GM11168 (cell line): Measurements from ENCODE around the gene TTC34.
"Not testable (repeated sequence)": the region's sequence is repeated elsewhere in the genome, so short reads cannot be mapped to it uniquely, and the experiment has no call there.

Experiments used
- in situ Hi-C: fragments of 300-500 bp; cut with MboI; formaldehyde crosslinking; loops from one replicate; pipeline ENCODE4 v1.12.0; 2022; ENCODE audit warnings: low sequenced_read_pairs; ENCODE audit not compliant: unreplicated experiment

TTC34 gene

DNA sequence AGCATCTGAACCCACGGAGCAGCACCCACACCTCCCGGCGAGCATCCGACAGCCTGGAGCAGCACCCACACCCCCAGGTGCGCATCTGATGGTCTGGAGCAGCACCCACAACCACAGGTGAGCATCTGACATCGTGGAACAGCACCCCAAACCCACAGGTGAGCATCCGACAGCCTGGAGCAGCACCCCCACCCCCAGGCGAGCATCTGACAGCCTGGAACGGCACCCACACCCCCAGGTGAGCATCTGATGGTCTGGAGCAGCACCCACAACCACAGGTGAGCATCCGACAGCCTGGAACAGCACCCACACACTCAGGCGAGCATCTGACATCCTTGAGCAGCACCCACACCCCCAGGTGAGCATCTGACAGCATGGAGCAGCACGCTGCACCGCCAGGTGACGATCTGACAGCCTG, 114.3 kb downstream of the TTC34 start:
- in situ Hi-C loops: loop anchor here (10.0 kb wide), 1 partner anchor 68 kb away; no protein-coding TSS in a partner anchor

DNA sequence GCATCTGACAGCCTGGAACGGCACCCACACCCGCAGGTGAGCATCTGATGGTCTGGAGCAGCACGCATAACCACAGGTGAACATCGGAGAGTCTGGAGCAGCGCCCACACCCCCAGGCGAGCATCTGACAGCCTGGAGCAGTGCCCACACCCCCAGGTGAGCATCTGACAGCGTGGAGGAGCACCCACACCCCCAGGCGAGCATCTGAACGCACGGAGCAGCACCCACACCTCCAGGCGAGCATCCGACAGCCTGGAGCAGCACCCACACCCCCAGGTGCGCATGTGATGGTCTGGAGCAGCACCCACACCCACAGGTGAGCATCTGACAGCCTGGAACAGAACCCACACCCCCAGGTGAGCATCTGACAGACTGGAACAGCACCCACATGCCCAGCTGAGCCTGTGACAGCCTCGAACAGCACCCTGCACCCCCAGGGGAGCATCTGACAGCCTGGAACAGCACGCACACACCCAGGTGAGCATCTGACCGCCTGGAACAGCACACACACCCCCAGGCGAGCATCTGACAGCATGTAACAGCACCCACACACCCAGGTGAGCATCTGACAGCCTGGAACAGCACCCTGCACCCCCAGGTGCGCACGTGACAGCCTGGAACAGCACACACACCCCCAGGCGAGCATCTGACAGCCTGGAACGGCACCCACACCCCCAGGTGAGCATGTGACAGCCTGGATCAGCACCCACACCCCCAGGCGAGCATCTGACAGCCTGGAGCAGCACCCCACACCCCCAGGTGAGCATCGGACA, 115.2 kb downstream of the TTC34 start:
- in situ Hi-C loops: loop anchor here (10.0 kb wide), 1 partner anchor 69 kb away; no protein-coding TSS in a partner anchor

DNA sequence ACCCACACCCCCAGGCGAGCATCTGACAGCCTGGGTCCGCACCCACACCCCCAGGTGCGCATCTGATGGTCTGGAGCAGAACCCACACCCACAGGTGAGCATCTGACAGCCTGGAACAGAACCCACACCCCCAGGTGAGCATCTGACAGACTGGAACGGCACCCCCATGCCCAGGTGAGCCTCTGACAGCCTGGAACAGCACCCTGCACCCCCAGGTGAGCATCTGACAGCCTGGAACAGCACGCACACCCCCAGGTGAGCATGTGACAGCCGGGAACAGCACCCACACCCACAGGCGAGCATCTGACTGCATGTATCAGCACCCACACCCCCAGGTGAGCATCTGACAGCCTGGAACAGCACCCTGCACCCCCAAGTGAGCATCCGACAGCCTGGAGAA, 115.8 kb downstream of the TTC34 start:
- in situ Hi-C loops: loop anchor here (10.0 kb wide), 1 partner anchor 69 kb away; no protein-coding TSS in a partner anchor

GRCh38 chr1:2684878-2685277, 116.6 kb downstream of the TTC34 start:
- in situ Hi-C loops: loop anchor here (10.0 kb wide), 1 partner anchor 70 kb away; no protein-coding TSS in a partner anchor

GRCh38 chr1:2684000-2684399, 117.5 kb downstream of the TTC34 start:
- in situ Hi-C loops: loop anchor here (10.0 kb wide), 1 partner anchor 71 kb away; no protein-coding TSS in a partner anchor

GRCh38 chr1:2683321-2683741, 118.2 kb downstream of the TTC34 start:
- in situ Hi-C loops: loop anchor here (10.0 kb wide), 1 partner anchor 71 kb away; no protein-coding TSS in a partner anchor

- in situ Hi-C loops: loop anchor here (10.0 kb wide), 1 partner anchor 72 kb away; no protein-coding TSS in a partner anchor
Observed at GRCh38 chr1:2682879-2683278, 118.6 kb downstream of the TTC34 start.

- in situ Hi-C loops: not testable (repeated sequence)
Observed at GRCh38 chr1:2676726-2677125, 124.8 kb downstream of the TTC34 start.

- in situ Hi-C loops: not testable (repeated sequence)
Observed at GRCh38 chr1:2671656-2672055, 129.8 kb downstream of the TTC34 start.

DNA sequence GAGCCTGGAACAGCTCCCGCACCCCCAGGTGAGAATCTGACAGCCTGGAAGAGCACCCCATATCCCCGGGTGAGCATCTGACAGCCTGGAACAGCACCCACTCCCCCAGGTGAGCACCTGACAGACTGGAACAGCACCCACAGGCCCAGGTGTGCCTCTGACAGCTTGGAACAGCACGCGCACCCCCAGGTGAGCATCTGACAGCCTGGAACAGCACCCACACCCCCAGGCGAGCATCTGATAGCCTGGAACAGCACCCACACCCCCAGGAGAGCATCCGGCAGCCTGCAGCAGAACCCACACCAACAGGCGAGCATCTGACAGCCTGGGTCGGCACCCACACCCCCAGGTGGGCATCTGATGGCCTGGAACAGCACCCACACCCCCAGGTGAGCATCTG, 141.7 kb downstream of the TTC34 start:
- in situ Hi-C loops: not testable (repeated sequence)

DNA sequence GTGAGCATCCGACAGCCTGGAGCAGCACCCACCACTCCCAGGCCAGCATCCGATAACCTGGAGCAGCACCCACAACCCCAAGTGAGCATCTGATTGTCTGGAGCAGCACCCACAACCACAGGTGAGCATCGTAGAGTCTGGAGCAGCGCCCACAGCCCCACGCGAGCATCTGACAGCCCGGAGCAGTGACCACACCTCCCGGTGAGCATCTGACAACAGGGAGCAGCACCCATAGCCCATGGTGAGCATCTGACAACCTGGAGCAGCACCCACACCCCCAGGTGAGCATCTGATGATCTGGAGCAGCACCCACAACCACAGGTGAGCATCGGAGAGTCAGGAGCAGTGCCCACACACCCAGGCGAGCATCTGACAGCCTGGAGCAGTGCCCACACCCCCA, 143.6 kb downstream of the TTC34 start:
- in situ Hi-C loops: not testable (repeated sequence)

DNA sequence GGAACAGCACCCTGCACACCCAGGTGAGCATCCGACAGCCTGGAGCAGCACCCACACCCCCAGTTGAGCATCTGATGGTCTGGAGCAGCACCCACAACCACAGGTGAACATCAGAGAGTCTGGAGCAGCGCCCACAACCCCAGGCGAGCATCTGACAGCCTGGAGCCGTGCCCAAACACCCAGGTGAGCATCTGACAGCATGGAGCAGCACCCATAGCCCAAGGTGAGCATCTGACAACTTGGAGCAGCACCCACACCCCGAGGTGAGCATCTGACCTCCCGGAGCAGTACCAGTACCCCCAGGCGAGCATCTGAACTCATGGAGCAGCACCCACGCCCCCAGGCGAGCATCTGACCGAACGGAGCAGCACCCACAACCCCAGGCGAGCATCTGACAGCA, 144.4 kb downstream of the TTC34 start:
- in situ Hi-C loops: not testable (repeated sequence)

DNA sequence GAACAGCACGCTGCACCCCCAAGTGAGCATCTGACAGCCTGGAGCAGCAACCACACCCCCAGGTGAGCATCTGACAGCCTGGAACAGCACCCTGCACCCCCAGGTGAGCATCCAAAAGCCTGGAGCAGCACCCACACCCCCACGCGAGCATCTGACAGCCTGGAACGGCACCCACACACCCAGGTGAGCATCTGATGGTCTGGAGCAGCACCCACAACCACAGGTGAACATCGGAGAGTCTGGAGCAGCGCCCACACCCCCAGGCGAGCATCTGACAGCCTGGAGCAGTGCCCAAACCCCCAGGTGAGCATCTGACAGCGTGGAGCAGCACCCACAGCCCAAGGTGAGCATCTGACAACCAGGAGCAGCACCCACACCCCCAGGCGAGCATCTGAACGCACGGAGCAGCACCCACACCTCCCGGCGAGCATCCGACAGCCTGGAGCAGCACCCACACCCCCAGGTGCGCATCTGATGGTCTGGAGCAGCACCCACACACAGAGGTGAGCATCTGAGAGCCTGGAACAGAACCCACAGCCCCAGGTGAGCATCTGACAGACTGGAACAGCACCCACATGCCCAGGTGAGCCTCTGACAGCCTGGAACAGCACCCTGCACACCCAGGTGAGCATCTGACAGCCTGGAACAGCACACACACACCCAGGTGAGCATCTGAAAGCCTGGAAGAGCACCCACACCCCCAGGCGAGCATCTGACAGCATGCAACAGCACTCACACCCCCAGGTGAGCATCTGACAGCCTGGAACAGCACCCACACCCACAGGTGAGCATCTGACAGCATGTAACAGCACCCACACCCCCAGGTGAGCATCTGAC, 145.7 kb downstream of the TTC34 start:
- in situ Hi-C loops: not testable (repeated sequence)

- in situ Hi-C loops: not testable (repeated sequence)
Observed at GRCh38 chr1:2654443-2654948, 147.0 kb downstream of the TTC34 start.

GRCh38 chr1:2653741-2654442, 147.6 kb downstream of the TTC34 start:
- in situ Hi-C loops: not testable (repeated sequence)

- in situ Hi-C loops: not testable (repeated sequence)
Observed at GRCh38 chr1:2652926-2653571, 148.4 kb downstream of the TTC34 start.

GRCh38 chr1:2652152-2652925, 149.2 kb downstream of the TTC34 start:
- in situ Hi-C loops: not testable (repeated sequence)

DNA sequence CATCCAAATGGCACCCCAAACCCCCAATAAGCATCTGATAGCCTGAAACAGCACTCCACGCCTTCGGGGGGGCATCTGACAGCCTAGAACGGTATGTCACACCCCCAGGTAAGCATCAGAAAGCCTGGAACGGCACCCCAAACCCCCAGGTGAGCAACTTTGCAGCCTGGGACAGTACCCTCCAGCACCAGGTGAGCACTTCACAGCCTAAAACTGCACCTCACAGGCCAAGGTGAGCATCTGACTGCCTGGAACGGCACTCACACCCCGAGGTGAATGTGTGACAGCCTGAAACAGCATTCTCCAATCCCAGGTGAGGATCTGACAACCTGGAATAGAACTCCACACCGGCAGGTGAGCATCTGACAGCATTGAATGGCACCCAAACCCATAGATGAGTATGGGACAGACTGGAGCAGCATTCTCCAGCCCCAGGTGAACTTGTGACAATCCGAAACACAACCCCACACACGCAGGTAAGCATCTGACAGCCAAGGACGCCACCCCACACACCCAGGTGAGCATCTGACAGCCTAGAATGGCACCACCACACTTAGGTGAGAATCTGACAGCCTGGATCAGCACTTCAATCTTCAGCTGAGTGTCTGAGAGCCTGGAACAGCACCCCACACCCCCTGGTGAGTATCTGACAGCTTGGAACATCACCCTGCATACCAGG, 150.4 kb downstream of the TTC34 start:
- in situ Hi-C loops: no loop called here
